Fibroblast of villous mesenchyme (primary cell): ENCODE data around the gene CELF4. TPM values are rescaled to one million over a fixed set of nuclear protein-coding genes. Genes with fewer than 3 reads are reported as not detected.

ENCODE experiments used
- DNase-seq: peaks from one replicate; pipeline ENCODE4 v3.0.0-alpha.2; 2010; ENCODE audit warnings: low read depth
- H3K4me3 ChIP-seq: 2 replicates; pipeline ENCODE4 v1.5.1; 2011; ENCODE audit warnings: low read depth, mild to moderate bottlenecking, low read length
- total RNA-seq: library from RNA; depleted of rRNA; stranded (reverse); fragments of >200 nt; gene quantifications from 2 replicates; pipeline ENCODE4 v1.2.3, GENCODE V29; 2012
- TF ChIP-seq, protein P1 (sequence below): IDR thresholded peaks from 2 replicates; pipeline ENCODE4 v1.5.1; 2012; ENCODE audit warnings: low read depth, mild to moderate bottlenecking, low read length; ENCODE audit not compliant: insufficient read depth

The CELF4 gene
- total RNA-seq, 1 donor, result not detected

DNA sequence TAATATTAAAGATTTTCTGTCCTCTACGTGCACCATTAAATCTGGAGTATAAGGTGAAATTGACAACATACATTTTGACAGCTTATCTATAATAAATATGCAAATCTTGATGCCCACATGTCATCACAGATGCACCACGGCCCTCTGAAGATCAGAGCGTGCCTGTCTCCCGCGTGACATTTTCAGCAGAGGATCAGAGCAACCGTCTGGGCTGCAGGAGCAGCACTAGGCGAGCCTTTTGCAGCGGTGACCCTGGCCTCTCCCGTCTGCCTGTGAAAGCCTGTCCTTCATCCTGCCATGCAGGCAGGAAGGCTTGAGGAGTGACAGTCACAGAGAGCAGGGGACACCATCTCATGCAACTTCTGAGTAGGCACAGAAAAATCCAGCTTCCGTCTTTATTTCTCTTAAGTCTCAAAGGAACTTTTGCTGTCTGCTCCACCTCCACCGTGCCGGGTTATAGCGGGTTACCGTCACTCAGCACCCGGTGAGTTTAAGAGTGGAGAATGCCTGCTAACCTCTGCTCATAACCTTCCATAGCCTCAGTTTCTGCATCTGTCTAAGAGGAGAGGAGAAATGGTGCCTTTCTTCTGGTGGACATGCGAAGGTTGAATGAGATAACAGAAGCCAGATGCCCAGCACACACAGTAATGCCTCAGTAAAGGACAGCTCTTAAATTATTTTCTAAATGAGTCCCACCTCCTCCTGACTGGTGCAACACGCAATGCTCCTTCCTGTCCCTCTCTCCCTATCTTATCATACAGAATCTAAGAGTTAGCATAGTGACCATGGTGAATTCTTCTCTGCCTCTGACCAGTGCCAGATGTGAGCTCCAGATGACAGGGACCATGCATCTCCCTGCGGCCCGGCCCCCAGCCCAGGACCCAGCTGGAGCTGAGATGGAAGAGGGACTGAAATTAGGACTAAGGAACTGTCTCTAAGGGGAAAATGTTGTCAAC, 43.8 kb downstream of the CELF4 start:
- TF ChIP-seq, protein P1, sequence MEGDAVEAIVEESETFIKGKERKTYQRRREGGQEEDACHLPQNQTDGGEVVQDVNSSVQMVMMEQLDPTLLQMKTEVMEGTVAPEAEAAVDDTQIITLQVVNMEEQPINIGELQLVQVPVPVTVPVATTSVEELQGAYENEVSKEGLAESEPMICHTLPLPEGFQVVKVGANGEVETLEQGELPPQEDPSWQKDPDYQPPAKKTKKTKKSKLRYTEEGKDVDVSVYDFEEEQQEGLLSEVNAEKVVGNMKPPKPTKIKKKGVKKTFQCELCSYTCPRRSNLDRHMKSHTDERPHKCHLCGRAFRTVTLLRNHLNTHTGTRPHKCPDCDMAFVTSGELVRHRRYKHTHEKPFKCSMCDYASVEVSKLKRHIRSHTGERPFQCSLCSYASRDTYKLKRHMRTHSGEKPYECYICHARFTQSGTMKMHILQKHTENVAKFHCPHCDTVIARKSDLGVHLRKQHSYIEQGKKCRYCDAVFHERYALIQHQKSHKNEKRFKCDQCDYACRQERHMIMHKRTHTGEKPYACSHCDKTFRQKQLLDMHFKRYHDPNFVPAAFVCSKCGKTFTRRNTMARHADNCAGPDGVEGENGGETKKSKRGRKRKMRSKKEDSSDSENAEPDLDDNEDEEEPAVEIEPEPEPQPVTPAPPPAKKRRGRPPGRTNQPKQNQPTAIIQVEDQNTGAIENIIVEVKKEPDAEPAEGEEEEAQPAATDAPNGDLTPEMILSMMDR, result no peak
- no peak overlapping the region for H3K4me3 ChIP-seq
- DNase-seq, result no peak

DNA sequence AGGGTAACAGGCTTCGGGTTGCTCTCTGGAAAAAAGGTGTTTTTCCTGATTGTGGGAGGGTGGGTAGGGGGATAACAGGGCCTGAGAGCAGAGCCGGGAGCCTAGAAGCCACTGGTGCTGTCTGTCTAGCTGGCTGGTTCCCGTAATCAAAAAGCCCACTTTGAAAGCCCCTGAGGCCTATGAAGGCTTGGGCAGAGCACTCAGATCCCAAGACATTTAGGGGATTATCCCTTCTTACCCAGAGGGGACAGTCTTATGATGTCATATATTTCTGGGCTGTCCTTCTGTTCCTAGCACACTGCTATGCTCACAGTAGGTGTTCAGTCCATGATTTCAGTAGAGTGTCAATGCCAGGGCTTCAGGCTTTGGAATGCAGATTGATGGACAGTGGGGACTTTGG, 45.1 kb downstream of the CELF4 start:
- H3K4me3 ChIP-seq, result no peak overlapping the region
- no peak for DNase-seq
- TF ChIP-seq, protein P1, result no peak

DNA sequence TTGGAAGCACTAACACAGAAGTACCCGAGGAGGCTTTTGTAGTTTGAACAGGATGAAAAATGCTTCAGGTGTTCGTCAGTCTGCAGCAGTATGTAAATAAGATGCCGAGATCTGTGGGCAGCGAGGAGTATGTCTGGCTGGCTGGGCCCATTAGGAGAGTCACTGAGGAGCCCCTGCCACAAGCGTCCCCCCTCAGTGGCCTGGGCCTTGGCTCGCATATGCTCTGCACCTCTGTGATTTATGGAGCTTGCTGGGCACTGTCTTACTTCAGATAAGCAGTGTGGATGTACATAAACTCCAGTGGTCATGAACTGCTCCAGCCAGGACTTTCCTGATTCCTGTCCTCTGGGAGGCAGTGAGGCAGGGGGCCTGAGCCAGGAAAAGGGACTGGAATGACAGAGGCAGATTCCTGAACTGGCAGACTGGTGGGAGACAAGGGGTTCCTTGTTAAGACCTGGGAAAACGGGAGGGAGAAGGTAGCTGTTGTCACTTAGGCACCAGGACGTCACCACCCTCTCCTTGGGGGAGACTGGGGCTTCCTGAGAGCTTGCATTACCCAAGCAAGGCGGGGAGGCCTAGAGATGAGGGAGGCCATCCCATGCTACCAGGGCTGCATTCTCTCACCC, 46.0 kb downstream of the CELF4 start:
- DNase-seq, result no peak
- TF ChIP-seq, protein P1, result no peak
- H3K4me3 ChIP-seq, result no peak overlapping the region

DNA sequence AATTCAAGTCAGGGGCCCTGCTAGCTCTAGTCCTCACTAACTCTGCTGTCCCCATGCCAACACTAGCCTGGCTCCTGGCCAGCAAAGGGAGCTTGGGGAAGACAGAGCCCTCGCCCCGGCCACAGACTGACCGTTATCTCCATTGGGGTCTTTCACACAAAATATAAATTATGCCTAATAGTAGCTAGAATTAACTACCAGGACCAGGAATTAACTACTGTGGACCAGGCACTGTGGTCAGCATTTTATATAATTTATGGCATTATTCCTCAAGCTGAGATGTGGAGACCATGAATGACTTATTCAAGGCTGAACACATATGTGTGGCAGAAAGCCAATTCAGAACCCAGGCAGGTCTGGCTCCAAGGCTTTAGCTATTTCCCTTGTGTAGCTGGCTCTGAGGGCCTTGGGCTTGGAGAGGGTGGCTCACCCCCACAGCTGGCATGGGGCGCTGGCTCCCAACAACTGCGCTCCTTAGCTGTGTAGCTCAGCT, 49.2 kb downstream of the CELF4 start:
- DNase-seq, result no peak
- H3K4me3 ChIP-seq, result no peak overlapping the region
- TF ChIP-seq, protein P1, result no peak

DNA sequence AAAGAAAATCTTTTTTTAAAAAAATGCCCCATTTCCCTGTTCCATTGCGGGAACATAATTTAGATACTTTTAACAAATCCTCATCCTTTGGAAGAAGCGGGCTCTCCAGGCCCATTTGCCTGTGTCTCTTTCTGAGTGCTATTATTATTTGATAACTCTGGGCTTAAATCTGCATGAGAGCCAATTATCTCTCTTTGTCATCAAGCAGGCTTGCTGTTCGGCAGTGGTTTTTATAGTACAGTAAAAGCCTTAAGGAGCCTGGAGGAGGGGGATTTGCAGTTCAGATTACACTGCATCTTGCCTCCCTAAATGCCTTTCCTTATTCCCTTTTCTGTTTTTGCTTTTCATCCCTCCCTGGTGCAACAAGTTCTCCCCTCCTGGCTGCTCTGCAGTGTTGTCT, 50.6 kb downstream of the CELF4 start:
- DNase-seq, result no peak
- H3K4me3 ChIP-seq, result no peak overlapping the region
- TF ChIP-seq, protein P1, result no peak

DNA sequence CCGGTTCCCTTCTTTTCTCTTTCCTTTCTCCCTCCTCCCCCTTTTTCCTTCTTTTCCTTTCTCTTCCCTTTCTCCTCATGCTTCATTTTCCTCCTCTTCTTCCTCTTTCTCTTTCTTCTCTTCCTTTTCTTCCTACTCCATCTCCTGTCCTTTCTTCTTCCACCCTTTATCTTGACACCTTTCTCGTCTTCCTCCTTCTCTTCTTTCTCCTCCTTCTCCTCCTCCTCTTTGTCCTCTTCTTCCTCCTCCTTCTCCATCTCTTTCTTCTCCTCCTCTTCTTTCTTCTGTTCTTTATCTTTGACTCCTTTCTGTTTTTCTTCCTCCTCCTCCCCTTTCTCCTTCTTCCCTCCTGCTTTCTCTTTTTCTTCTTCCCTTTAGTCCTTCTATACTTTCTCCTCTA, 53.2 kb downstream of the CELF4 start:
- TF ChIP-seq, protein P1, result no peak
- no peak for DNase-seq
- H3K4me3 ChIP-seq, result no peak overlapping the region
